ENCODE data around the gene TNNI3K.

The TNNI3K gene

GRCh38 chr1:74235153-74235552 is at the start of gene TNNI3K:
TSS of gene TNNI3K (plus strand) at chr1:74235387. CDS start at chr1:74235452, 65 bp downstream.
- TF ChIP-seq CTCF (IDR thresholded peaks at IDR 0.05) = no peak

GRCh38 chr1:74193908-74194307 is 41.3 kb upstream of the TNNI3K start:
- no peak for TF ChIP-seq CTCF (IDR thresholded peaks at IDR 0.05)

GRCh38 chr1:74195339-74195738 is 39.8 kb upstream of the TNNI3K start:
- no peak for TF ChIP-seq CTCF (IDR thresholded peaks at IDR 0.05)

- TF ChIP-seq CTCF (IDR thresholded peaks at IDR 0.05) = no peak
Observed at GRCh38 chr1:74197255-74197654, 37.9 kb upstream of the TNNI3K start.

GRCh38 chr1:74197657-74198552 is 37.3 kb upstream of the TNNI3K start, which contains the start of the genes FPGT and LRRIQ3:
TSS of gene FPGT (plus strand) at chr1:74198242. CDS start at chr1:74198279, 37 bp downstream.
TSS of gene LRRIQ3 (minus strand) at chr1:74198176. CDS start at chr1:74183684, 14,492 bp downstream.
- no peak for TF ChIP-seq CTCF (IDR thresholded peaks at IDR 0.05)

- no peak for TF ChIP-seq CTCF (IDR thresholded peaks at IDR 0.05)
Observed at GRCh38 chr1:74199504-74199903, 35.7 kb upstream of the TNNI3K start.

- no peak for TF ChIP-seq CTCF (IDR thresholded peaks at IDR 0.05)
Observed at GRCh38 chr1:74205266-74205665, 29.9 kb upstream of the TNNI3K start.
